ENCODE measurements around the gene CAMTA1.

- TF ChIP-seq, protein P1, sequence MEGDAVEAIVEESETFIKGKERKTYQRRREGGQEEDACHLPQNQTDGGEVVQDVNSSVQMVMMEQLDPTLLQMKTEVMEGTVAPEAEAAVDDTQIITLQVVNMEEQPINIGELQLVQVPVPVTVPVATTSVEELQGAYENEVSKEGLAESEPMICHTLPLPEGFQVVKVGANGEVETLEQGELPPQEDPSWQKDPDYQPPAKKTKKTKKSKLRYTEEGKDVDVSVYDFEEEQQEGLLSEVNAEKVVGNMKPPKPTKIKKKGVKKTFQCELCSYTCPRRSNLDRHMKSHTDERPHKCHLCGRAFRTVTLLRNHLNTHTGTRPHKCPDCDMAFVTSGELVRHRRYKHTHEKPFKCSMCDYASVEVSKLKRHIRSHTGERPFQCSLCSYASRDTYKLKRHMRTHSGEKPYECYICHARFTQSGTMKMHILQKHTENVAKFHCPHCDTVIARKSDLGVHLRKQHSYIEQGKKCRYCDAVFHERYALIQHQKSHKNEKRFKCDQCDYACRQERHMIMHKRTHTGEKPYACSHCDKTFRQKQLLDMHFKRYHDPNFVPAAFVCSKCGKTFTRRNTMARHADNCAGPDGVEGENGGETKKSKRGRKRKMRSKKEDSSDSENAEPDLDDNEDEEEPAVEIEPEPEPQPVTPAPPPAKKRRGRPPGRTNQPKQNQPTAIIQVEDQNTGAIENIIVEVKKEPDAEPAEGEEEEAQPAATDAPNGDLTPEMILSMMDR (IDR thresholded peaks at IDR 0.05; ENCODE audit: insufficient read depth, low read depth, low read length), result no peak
- TF ChIP-seq EZH2 (IDR thresholded peaks at IDR 0.05; ENCODE audit: insufficient read depth, low read length), result no peak
Observed at GRCh38 chr1:6886523-6886922, 101.3 kb downstream of the CAMTA1 start.

Data from astrocyte (in vitro differentiated cells and primary cell).